HG02852 (cell line): Measurements from ENCODE around the gene SCRG1.

Experiments
- ATAC-seq: cut with Tn5 transposase; IDR thresholded peaks from one replicate; pipeline ENCODE4 v1.9.1; 2021; ENCODE audit warnings: mild to moderate bottlenecking, moderate library complexity; ENCODE audit not compliant: unreplicated experiment

Gene SCRG1

DNA sequence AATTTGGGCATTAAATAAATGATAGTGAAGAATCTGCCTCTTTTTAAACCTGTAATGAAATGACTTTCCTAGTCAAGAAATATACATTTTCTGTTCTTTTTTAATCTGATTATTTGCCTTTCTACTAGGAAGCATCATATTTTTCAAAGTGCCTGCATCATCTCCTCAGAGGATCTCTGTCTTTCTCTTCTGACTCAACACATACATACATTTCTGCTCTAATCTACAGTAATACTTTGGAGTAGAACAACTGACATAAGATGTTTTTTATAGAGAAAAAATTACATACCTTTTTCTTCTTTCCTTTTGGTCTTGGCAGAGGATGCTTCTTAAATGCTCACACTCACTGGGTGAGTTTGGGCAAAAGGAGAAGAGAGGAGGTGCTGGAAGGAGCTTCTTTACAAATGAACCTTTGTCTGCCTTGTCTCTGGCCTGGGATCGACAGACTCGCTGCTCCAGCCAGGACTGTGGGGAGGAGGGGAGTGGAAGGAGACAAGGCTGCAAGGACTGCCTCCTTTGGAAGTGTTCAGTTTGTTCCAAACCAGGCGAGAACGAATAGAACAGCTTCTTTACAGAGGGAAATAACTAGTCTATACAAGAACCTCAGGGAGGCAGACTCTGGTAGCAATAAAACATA, at the start of gene SCRG1:
TSS of gene SCRG1 (minus strand) at position 338 of the 637 bp plus-strand sequence. CDS start 7,702 bp downstream, outside the sequence.
- no peak for ATAC-seq

DNA sequence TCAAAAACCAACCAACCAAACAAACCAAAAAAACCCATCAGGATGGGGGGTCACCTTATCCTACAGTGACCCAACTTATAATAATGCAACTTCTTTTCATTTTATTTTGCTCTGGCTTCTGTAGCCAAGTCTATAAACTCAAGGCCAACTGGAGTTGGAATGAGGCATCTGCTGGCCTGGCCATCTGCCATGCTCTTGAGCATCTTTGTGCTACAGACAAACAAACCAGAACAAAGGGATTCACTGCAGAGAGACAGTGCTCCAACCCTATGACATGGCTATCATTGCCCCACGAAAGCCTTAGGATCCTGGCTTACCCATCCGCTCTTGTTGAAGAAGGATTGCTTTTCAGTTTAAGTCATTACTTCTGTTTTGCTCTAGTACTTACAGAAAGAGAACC, 49.2 kb upstream of the SCRG1 start:
- no peak for ATAC-seq

GRCh38 chr4:173446416-173446815, 47.5 kb upstream of the SCRG1 start:
- ATAC-seq = peak; percentile 86

DNA sequence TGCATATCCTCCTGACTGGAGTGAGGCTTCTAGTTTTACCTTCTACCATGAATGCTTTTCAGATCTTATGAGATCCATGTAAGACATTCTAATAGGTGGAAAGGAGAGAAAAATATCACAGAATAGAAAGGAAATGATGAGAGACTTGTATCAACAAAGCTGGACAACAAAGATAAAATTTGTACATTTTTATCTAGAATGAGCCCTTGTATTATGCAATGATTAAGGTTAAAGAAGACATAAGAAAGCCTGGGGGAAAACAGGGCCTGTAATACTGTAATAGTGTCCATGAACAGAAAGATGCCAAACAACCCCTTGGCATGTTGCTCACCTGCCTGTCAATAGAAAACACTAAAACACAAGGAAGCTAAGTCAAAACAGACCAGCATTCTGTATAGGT, 44.2 kb upstream of the SCRG1 start:
- ATAC-seq = no peak

- no peak for ATAC-seq
These were observed 43.5 kb upstream of the SCRG1 start for GRCh38 chr4:173442223-173442932.

DNA sequence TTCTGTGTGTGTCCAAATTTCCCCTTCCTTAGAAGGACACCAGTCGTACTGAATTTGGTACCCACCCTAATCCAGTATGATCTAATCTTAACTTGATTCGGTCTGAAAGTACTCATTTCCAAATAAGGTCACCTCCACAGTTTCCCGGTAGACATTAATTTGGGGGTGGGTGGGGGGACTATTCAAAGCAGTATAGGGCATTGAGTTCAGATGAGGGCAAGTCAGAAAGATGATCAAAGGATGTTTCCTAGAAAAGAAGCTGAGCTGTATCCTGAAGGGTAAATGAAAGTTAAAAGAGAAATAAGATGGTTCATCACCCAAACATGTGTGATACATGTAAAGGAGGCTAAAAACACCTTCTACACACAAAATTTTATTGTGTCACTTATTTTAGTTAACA, 42.0 kb upstream of the SCRG1 start:
- ATAC-seq = no peak

GRCh38 chr4:173436771-173437265, 37.9 kb upstream of the SCRG1 start:
- ATAC-seq = no peak

DNA sequence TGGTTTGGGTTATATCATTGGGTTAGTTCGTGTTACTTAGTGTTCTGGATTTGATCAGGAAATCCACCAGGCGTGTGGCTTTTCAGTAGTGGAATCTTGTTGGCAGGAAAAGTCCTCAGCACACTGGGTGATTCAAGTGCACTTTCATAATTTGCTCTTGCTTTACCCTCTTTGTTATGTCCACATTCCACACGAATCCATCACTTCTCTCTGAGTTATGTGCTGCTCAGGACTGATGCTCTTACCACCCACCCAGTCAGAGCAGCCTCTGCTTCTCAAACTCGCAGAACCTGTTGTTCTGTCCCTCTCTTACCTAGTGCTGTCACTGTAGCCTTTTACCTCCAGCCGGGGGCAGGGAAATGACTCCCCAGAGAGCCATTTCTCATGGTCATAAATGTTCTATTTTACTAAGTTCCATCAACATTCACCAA, 37.2 kb upstream of the SCRG1 start:
- no peak for ATAC-seq

- ATAC-seq = no peak
These were observed 35.3 kb upstream of the SCRG1 start for GRCh38 chr4:173434231-173434630.

- ATAC-seq = no peak
These were observed 34.5 kb upstream of the SCRG1 start for GRCh38 chr4:173433447-173433846.

GRCh38 chr4:173432430-173432829, 33.5 kb upstream of the SCRG1 start:
- no peak for ATAC-seq

DNA sequence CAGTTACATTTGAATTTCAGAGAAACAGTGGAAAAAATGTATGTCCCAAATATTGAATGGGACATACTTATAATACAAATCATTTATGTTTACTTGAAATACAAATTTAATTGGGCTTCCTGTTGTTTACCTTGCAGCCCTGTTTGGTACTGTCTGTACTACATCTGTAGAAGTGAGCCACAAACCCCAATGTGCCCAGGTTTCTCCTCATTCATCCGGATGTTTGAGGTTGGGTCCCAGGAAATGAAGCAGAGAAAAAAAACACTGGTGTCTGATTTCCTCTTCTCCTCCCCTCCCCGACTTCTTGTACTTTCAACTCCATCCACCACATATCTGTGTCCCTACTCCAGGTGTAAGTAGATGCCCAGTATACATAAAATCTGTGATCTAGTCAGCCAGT, 27.1 kb upstream of the SCRG1 start:
- no peak for ATAC-seq

GRCh38 chr4:173424899-173425805, 26.2 kb upstream of the SCRG1 start:
- ATAC-seq = no peak

DNA sequence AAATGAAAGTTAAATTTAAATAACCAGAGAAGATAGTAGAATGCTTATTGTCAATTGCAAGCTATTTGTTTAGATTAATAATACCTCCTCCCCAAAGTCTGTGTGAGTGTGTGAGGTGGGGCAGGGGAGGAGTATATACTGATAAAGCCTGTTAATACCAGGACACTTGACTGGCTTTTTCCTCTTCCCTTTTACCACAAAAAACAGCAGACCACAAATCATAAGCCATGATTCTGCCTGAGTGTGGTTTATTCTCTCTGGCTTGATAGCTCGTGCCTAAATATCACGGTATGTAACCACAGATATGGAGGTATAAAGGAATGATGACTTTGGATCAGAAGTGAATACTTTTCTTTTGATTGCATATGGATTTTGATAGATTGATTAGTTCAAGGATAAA, 21.9 kb upstream of the SCRG1 start:
- no peak for ATAC-seq

GRCh38 chr4:173420324-173420752, 21.4 kb upstream of the SCRG1 start:
- ATAC-seq = no peak

DNA sequence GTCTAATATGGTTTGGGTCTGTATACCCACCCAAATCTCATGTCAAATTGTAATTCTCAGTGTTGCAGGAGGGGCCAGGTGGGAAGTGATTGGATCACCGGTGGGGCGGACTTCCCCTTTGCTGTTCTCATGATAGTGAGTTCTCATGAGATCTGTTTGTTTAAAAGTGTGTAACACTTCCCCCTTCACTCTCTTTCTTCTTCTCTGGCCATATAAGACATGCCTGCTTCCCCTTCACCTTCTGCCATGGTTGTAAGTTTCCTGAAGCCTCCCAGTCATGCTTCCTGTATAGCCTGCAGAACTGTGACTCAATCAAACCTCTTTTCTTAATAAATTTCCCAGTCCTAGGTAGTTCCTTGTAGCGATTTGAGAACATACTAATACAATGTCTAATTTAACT, 19.7 kb upstream of the SCRG1 start:
- ATAC-seq = no peak

- ATAC-seq = no peak
These were observed 18.9 kb upstream of the SCRG1 start for GRCh38 chr4:173417833-173418232.

GRCh38 chr4:173415885-173416653, 17.2 kb upstream of the SCRG1 start:
- no peak for ATAC-seq

GRCh38 chr4:173415092-173415491, 16.2 kb upstream of the SCRG1 start:
- no peak for ATAC-seq

DNA sequence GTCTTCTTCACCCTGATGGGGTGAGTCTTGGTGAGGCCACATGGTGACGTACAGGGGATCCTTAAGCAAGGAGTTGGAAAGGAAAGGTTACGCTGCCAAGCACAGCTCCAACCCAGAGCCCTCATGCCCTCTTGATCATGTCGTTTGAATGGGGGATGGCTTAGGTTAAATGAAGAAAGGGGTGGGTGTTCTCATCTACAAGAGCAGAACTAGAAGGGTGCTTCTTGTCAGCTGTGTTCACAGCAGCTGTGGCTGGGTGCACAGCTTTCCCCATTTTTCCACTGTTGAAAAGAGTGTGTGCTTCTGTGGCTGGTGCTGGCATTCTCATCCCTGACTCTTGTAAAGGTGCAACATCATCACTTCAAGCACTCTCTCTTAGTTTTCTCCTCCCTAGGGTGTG, 15.5 kb upstream of the SCRG1 start:
- ATAC-seq = no peak

GRCh38 chr4:173413036-173413435, 14.1 kb upstream of the SCRG1 start:
- no peak for ATAC-seq
